Prostate gland (tissue), 2 donors: ENCODE results near the gene XPNPEP1.

Source experiments
- CTCF ChIP-seq, 4 experiments: fragments of 200-600 bp in 2 of 4; fragments of 450-650 bp in 2 of 4; sonication (generic) in 2 of 4; IDR thresholded peaks; 1 replicate in 3 of 4; 2 replicates in 1 of 4; pipeline ENCODE4 v1.5.1; 2016 to 2019; ENCODE audit warnings: antibody characterized with exemption in 4 of 4, mild to moderate bottlenecking in 2 of 4, moderate library complexity in 2 of 4
- POLR2A ChIP-seq: fragments of 450-650 bp; IDR thresholded peaks from one replicate; pipeline ENCODE4 v1.6.1; 2016; ENCODE audit warnings: antibody characterized with exemption, mild to moderate bottlenecking
- POLR2AphosphoS5 ChIP-seq: sonication (generic); formaldehyde crosslinking; IDR thresholded peaks from one replicate; pipeline ENCODE4 v1.6.1; 2017; ENCODE audit warnings: antibody characterized with exemption

GRCh38 chr10:109956454-109957091 is 33.3 kb upstream of the XPNPEP1 start:
- TF ChIP-seq CTCF (IDR thresholded peaks at IDR 0.05) (peak in 3 of 4 experiments; percentile 22 to 26 (median 24)), POLR2A (no peak), POLR2AphosphoS5 (no peak)
